Dedifferentiated amniotic fluid mesenchymal stem cell (primary cell): ENCODE results near the gene KIF13A.
"Not testable (repeated sequence)": the region's sequence is repeated elsewhere in the genome, so short reads cannot be mapped to it uniquely, and the experiment has no call there.

Experiments
- DNase-seq: peaks from one replicate; pipeline ENCODE4 v3.0.0-alpha.2; 2016; ENCODE audit errors: extremely low spot score

KIF13A gene

DNA sequence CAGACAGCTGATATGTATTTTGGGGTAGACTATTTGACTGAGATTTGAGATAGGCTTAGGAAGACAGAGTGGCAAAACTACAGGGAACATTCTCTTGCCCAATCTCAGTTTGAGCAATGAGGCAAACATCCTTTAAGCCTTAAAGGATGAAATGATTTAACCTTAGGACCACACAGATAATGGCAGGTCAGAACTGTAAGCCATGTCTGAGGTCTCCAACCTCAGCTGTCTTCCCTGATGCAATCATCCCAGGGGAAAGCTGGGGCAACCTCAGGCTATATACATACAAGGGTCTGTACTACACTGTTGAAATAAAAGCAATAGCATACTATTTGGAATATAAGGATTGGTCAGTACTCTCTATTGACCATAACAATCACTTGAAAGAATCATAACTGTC, 196.9 kb downstream of the KIF13A start:
- no peak for DNase-seq

- no peak for DNase-seq
Measured at GRCh38 chr6:17785094-17785787, 202.2 kb downstream of the KIF13A start.

GRCh38 chr6:17780061-17780460, 207.4 kb downstream of the KIF13A start:
- DNase-seq = no peak

DNA sequence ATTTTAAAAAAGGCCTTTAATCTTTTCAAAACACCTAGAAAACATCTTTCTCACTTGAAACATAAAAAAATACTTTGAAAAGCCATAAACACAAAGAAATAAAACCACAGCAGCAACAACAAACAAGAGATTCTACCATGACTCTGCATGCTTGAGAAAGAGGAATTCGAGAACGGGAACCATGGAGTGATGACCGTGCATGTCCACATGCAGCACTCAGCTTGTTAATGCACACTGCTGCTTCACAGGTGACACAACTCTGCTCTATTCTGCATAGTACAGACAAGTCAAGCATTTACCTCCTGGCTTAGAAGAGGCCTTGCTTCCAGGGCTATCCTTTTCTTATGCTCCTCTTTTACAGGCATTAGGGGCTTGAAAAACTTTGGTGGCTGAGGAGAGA, 215.8 kb downstream of the KIF13A start:
- DNase-seq = no peak

- no peak for DNase-seq
Measured at GRCh38 chr6:17768881-17769280, 218.6 kb downstream of the KIF13A start.

DNA sequence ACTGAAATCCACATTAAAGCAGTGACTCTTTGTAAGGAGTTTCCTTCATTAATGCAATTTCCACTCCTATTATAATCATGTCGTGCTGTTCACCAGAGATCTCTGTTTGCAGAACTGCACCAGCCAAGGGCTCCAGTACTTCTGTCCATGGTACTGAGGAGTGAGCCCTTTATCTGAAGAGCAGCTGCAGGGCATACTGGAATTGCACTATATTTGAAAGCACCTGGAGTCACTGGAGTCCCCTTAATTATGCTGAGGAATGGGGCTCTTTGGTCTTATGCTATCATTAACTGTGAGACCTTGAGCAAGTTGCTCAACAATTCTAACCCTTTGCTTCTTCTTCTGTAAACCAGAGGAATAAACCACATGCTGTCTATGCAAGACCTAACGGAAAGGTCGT, 219.0 kb downstream of the KIF13A start:
- DNase-seq = no peak

DNA sequence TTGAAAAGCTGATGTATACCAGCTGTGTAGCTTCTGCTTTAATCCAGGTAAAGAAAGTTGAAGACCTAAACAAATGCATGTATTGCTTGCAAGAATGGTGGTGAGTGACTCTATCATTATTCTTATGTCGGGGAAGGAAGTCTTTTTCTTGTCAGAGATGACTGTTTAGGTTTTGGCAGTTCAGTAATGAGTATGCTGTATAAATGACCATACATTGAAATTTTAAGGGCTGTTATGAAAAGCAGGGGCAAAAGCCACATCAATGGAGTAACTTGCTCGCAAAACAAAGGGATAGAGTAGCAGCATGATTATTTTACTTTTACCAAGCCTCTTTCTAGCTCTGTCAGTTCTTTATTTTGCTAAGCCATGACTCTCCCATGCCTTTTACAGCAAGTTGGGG, 224.8 kb downstream of the KIF13A start:
- DNase-seq = no peak

- no peak for DNase-seq
Measured at GRCh38 chr6:17758119-17758518, 229.3 kb downstream of the KIF13A start.

- DNase-seq = no peak
Measured at GRCh38 chr6:17754254-17754653, 233.2 kb downstream of the KIF13A start.

DNA sequence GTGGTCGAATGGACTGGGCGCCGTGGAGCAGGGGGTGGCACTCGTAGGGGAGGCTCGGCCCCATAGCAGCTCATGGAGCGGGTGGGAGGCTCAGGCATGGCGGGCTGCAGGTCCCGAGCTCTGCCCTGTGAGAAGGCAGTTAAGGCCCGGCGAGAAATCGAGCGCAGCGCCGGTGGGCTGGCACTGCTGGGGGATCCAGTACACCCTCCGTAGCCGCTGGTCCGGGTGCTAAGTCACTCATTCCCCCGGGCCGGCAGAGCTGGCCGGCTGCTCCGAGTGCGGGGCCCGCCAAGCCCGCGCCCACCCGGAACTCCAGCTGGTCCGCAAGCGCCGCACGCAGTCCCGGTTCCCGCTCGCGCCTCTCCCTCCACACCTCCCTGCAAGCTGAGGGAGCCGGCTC, 242.1 kb downstream of the KIF13A start:
- not testable (repeated sequence) for DNase-seq

GRCh38 chr6:17744757-17745308, 242.6 kb downstream of the KIF13A start:
- DNase-seq = not testable (repeated sequence)

- DNase-seq = no peak
Measured at GRCh38 chr6:17744019-17744756, 243.2 kb downstream of the KIF13A start.

GRCh38 chr6:17741507-17741906, 245.9 kb downstream of the KIF13A start:
- no peak for DNase-seq

DNA sequence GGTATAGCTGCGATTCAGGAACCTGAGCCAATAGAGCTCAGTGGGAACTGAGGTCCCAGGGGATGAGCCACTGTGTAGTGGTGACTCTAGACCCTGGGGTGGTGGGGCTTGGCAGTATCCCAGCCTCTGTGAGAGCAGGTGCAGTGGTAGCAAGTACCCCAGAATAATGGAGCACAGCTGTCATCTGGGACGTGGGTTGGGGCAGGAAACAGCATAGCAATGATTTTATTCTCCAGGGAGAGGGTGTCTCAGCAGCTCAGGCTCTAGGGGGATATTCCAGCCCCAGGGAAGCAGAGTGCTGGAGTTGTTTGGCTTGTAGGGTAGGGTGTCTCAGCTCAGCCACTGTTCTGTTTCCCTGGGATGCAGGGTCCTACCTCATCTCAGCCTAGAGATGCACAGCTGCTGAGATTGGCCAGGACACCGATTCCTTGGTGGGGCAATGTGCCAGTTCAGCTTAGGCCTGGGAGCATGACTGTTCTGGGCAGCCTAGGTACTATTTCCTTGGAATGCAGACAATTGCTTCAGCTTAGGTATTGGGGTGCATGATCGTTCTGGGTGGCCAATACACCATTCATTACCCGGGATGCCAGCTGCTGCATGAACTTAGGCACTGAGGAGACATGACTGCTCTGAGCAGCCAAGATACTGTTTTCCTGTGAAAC, 246.7 kb downstream of the KIF13A start:
- no peak for DNase-seq

GRCh38 chr6:17737704-17738252, 249.7 kb downstream of the KIF13A start:
- DNase-seq = no peak

GRCh38 chr6:17735311-17735710, 252.1 kb downstream of the KIF13A start:
- not testable (repeated sequence) for DNase-seq

GRCh38 chr6:17730078-17730704, 257.2 kb downstream of the KIF13A start:
- DNase-seq = no peak

GRCh38 chr6:17729223-17730077, 258.0 kb downstream of the KIF13A start:
- DNase-seq = no peak

DNA sequence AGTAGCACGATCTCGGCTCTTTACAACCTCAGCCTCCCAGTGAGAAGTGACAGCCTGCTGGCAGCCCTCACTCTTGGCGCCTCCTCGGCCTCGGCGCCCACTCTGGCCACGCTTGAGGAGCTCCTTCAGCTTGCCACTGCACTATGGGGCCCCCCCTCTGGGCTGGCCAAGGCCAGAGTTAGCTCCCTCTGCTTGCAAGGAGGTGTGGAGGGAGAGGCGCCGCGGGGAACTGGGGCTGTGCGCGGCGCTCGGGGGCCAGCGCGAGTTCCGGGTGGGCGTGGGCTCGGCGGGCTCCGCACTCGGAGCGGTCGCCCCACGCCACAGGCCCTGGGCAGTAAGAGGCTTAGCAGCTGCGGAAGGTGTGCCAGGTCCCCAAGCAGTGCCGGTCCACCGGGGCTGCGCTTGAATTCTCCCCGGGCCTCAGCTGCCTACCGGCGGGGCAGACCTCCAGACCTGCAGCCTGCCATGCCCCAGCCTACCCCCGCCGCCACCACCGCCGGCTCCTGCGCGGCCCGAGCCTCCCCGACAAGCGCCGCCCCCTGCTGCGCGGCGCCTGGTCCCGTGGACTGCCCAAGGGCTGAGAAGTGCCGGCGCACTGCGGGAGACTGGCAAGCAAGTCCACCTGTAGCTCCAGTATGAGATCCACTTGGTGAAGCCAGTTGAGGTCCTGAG, 258.7 kb downstream of the KIF13A start:
- no peak for DNase-seq

DNA sequence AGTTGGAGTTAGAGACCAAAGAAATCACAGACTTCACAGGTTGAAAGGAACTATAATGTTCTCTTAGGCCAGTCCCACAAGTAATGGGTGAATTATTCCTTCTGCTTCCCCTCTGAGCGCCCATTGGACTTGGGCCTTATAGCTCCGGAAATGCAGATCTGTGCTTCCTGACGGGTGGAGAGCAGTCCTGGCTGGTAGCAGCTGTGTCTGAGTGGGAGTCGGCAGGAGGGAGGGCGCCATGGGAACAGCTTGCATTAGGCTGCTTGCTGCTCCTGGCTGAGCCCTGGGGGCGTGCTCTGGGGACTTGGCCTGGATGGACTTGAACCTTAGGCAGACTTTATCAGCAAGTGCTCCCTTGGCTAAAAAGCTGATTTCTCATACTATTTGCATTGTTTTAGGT, 262.4 kb downstream of the KIF13A start:
- DNase-seq = no peak
